Stimulated activated naive B cell treated with anti-CD40 and anti-IgM and Interleukin-4, amounts not matched to agents 10 μg/mL and 1 μg/mL and 100 μg/mL, for 72 hours (primary cell): ENCODE measurements around the gene EZR.
A peak's percentile ranks its signal among the peaks of the same experiment; 100 is the strongest.

Experiments used
- ATAC-seq, 2 donors: fragments of 150-1000 bp; cut with Tn5 transposase; replicated peaks; 2 replicates each; pipeline ENCODE4 v1.10.0; 2021; ENCODE audit warnings: moderate library complexity in 1 of 2
- DNase-seq: peaks from one replicate; pipeline ENCODE4 v3.0.0; 2021
- H3K27ac Mint-ChIP-seq: one replicate; pipeline ENCODE4 v1.8.0; 2022; ENCODE audit warnings: mild to moderate bottlenecking, mixed read lengths
- H3K27me3 Mint-ChIP-seq, 2 donors: one replicate each; pipeline ENCODE4 v1.8.0; 2022; ENCODE audit warnings: mixed read lengths in 2 of 2
- H3K36me3 Mint-ChIP-seq, 2 donors: one replicate each; pipeline ENCODE4 v1.8.0; 2022; ENCODE audit warnings: mixed read lengths in 2 of 2, mild to moderate bottlenecking in 1 of 2
- H3K4me1 Mint-ChIP-seq, 2 donors: one replicate each; pipeline ENCODE4 v1.8.0; 2022; ENCODE audit warnings: mixed read lengths in 2 of 2, mild to moderate bottlenecking in 1 of 2
- H3K4me3 Mint-ChIP-seq, 2 donors: one replicate each; pipeline ENCODE4 v1.8.0; 2022; ENCODE audit warnings: mild to moderate bottlenecking in 2 of 2, mixed read lengths in 2 of 2, moderate library complexity in 1 of 2
- H3K9me3 Mint-ChIP-seq, 2 donors: one replicate each; pipeline ENCODE4 v1.8.0; 2022; ENCODE audit warnings: mixed read lengths in 2 of 2, mild to moderate bottlenecking in 1 of 2

The EZR gene

DNA sequence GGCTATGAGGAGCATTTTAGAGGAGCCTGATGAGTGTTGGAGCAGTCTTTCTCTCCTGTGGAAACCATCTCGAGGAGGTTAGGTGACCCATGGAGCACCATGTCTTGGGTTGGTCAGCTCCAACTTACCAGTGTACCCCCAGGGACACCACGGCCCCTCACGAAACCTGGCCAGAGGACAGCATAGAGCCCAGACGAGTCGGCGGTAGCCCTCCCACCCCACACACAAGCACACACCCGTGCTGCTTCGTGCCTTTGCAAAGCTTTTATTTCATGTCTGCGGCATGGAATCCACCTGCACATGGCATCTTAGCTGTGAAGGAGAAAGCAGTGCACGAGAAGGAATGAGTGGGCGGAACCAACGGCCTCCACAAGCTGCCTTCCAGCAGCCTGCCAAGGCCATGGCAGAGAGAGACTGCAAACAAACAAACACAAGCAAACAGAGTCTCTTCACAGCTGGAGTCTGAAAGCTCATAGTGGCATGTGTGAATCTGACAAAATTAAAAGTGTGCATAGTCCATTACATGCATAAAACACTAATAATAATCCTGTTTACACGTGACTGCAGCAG lies 53.6 kb downstream of the EZR start:
- no peak for ATAC-seq
- peaks cover 19 to 27% of the 10 kb centered on the region in 2 donors for H3K4me1 Mint-ChIP-seq
- no peaks in the 10 kb centered on the region for H3K9me3 Mint-ChIP-seq
- peaks cover 50 to 71% of the 10 kb centered on the region in 2 donors for H3K36me3 Mint-ChIP-seq
- H3K27me3 Mint-ChIP-seq = no peaks in the 10 kb centered on the region
- no peak for DNase-seq
- no peak overlapping the region for H3K4me3 Mint-ChIP-seq
- H3K27ac Mint-ChIP-seq = peak overlapping the region; percentile 85

DNA sequence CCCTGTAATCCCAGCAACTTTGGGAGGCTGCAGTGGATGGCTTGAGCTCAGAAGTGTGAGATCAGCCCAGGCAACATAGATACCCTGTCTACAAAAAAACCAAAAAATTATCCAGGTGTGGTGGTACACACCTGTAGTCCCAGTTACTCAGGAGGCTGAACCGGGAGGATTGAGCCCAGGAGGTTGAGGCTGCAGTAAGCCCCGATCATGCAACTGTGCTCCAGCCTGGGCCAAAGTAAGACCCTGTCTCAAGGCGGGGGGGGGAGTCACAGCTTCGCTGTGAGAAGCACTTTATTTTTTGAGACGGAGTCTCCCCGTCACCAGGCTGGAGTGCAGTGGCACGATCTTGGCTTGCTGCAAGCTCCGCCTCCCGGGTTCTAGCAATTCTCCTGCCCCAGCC lies 54.2 kb downstream of the EZR start:
- Mint-ChIP-seq H3K36me3 (peaks cover 46 to 65% of the 10 kb centered on the region in 2 donors), H3K9me3 (no peaks in the 10 kb centered on the region), H3K4me3 (no peak overlapping the region), H3K27me3 (no peaks in the 10 kb centered on the region), H3K4me1 (peaks cover 18 to 25% of the 10 kb centered on the region in 2 donors), H3K27ac (peak overlapping the region; percentile 85)
- no peak for ATAC-seq
- DNase-seq = no peak

DNA sequence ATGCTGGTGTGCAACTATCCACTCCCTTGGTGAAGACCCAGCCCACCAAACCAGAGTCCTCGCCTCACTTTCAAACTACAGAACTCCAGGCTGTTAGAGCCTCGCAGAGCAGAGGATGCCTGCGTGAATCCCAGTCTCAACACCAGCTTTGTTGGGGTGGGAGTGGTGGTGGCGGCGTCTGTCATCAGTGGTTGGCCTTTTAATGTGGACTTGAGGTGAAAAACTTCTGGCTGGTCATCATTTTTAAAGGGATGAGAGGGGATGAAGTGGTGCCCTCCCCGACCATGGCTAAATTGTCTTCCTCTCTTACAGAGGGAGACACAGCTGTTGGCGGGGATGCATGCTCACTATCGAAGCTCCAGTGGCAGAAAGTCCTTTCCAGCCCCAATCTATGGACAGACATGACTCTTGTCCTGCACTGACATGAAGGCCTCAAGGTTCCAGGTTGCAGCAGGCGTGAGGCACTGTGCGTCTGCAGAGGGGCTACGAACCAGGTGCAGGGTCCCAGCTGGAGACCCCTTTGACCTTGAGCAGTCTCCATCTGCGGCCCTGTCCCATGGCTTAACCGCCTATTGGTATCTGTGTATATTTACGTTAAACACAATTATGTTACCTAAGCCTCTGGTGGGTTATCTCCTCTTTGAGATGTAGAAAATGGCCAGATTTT lies 54.9 kb downstream of the EZR start:
- peak overlapping the region; percentile 85 for H3K27ac Mint-ChIP-seq
- H3K36me3 Mint-ChIP-seq = peaks cover 40 to 61% of the 10 kb centered on the region in 2 donors
- ATAC-seq = peak in 1 of 2 donors; percentile 2

GRCh38 chr6:158763434-158764182 lies 55.6 kb downstream of the EZR start:
- Mint-ChIP-seq H3K27ac (peak overlapping the region; percentile 87), H3K27me3 (no peaks in the 10 kb centered on the region), H3K4me3 (no peak overlapping the region), H3K9me3 (no peaks in the 10 kb centered on the region), H3K36me3 (peaks cover 36 to 60% of the 10 kb centered on the region in 2 donors), H3K4me1 (peaks cover 10 to 17% of the 10 kb centered on the region in 2 donors)
- ATAC-seq = peak in 1 of 2 donors; percentile 7
- DNase-seq = no peak

More for the DNA sequence above, 54.9 kb downstream of the EZR start:
- H3K4me3 Mint-ChIP-seq = no peak overlapping the region
- DNase-seq = no peak
- no peaks in the 10 kb centered on the region for H3K27me3 Mint-ChIP-seq
- H3K4me1 Mint-ChIP-seq = peaks cover 11 to 19% of the 10 kb centered on the region in 2 donors
- H3K9me3 Mint-ChIP-seq = no peaks in the 10 kb centered on the region

GRCh38 chr6:158762787-158763433 lies 56.3 kb downstream of the EZR start:
- DNase-seq (no peak), ATAC-seq (peak in 1 of 2 donors; percentile 5)
- Mint-ChIP-seq H3K4me3 (no peak overlapping the region), H3K27ac (peak overlapping the region; percentile 87), H3K36me3 (peaks cover 31 to 55% of the 10 kb centered on the region in 2 donors), H3K4me1 (peaks cover 5 to 15% of the 10 kb centered on the region in 2 donors), H3K9me3 (no peaks in the 10 kb centered on the region), H3K27me3 (no peaks in the 10 kb centered on the region)

DNA sequence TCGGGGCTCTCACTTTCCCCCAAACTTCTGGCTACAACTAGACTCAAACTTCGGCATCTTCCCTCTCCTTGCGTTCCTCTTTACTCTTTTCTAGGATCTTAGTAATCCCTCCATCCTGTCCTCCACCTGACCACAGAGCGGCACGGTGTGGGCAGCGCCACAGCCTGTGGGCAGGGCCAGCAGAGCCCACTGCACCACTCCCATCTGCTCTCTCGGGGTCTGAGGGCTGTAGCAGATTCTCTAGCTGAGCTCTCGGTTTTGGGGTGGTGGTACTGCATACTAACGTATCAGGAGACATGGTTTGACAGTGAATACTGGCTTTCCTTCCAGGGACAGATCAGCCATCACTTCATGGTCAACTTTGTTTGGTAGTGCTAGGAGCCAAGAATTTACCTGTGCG lies 57.4 kb downstream of the EZR start:
- peak overlapping the region; percentile 1 to 54 for H3K4me3 Mint-ChIP-seq
- H3K27me3 Mint-ChIP-seq = no peaks in the 10 kb centered on the region
- ATAC-seq (no peak), DNase-seq (no peak)
- H3K9me3 Mint-ChIP-seq = no peaks in the 10 kb centered on the region
- H3K4me1 Mint-ChIP-seq = peaks cover 0 to 12% of the 10 kb centered on the region in 2 donors
- H3K36me3 Mint-ChIP-seq = peaks cover 21 to 49% of the 10 kb centered on the region in 2 donors
- H3K27ac Mint-ChIP-seq = peak overlapping the region; percentile 87

DNA sequence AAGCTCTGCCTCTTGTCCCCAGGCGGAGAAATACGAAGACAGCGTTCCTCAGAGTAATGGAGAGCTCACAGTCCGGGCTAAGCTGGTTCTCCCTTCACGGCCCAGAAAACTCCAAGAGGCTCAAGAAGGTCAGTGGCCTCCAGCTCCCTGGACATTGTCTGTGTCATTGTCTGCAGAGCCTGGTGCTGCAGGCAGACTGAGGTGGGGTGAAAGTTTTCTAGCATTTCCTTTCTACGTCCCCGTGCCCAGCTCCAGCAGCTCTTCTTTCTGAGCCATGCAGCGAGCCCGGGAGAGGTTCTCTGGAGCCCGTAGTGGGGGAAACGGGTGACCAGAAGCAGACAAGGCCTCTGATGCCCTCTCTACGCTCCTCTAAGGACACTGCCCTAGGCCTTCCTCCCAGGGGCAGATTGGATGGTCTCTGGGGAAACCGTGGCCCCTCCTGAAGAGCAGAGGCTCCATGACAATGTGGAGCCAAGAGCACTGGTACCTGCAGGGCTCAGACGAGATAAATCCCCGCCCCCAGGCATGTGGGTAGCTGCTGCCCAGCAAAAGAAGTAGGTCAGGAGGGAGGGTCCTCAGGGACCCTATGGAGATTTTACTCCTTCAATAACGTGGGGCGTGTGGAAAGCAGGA lies 58.4 kb downstream of the EZR start:
- DNase-seq (no peak), ATAC-seq (no peak)
- Mint-ChIP-seq H3K9me3 (no peaks in the 10 kb centered on the region), H3K4me1 (peaks cover 0 to 12% of the 10 kb centered on the region in 2 donors), H3K4me3 (no peak overlapping the region), H3K27ac (peak overlapping the region; percentile 75), H3K27me3 (no peaks in the 10 kb centered on the region), H3K36me3 (peaks cover 16 to 42% of the 10 kb centered on the region in 2 donors)

DNA sequence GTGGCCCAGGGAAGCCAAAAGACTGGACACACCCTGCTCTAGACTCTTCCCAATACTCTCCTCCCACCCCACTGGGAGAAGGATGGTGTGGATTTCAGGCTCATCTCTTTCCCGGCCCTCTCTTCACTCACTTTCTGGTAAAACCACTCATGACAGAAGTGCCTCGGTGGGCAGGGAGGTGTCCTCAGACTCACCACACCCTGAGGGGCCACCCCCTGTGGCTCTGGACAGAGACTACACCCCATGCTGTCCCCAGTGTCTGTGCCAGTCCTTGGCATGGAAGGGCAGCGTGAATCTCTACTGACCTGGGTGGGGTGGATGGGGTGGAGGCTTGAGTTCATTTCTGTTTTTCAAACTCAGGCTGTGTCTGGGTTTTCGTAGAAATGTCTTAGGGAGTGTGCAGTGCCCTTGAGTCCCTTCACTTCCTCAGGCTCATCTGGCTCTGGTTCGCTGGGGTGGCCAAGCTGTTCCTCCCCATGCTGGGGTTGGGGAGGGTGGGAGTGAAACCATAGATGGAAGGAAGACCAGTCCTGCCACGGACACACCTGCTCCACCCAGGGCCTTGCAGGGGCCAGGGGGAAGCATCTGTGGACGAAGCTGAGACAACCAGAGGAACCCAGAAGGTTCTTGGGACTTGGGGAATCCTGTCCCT lies 59.1 kb downstream of the EZR start:
- Mint-ChIP-seq H3K4me3 (no peak overlapping the region), H3K27me3 (no peaks in the 10 kb centered on the region), H3K36me3 (peaks cover 11 to 41% of the 10 kb centered on the region in 2 donors), H3K9me3 (no peaks in the 10 kb centered on the region), H3K27ac (peak overlapping the region; percentile 86), H3K4me1 (peaks cover 5 to 14% of the 10 kb centered on the region in 2 donors)
- no peak for ATAC-seq
- no peak for DNase-seq

- no peaks in the 10 kb centered on the region for H3K27me3 Mint-ChIP-seq
- peaks cover 5 to 41% of the 10 kb centered on the region in 2 donors for H3K36me3 Mint-ChIP-seq
- H3K27ac Mint-ChIP-seq = peak overlapping the region; percentile 70
- H3K4me3 Mint-ChIP-seq = no peak overlapping the region
- peaks cover 7 to 18% of the 10 kb centered on the region in 2 donors for H3K4me1 Mint-ChIP-seq
- H3K9me3 Mint-ChIP-seq = no peaks in the 10 kb centered on the region
- ATAC-seq = peak in 1 of 2 donors; percentile 25
- DNase-seq = no peak
Measured at GRCh38 chr6:158758941-158759479, 60.2 kb downstream of the EZR start.

DNA sequence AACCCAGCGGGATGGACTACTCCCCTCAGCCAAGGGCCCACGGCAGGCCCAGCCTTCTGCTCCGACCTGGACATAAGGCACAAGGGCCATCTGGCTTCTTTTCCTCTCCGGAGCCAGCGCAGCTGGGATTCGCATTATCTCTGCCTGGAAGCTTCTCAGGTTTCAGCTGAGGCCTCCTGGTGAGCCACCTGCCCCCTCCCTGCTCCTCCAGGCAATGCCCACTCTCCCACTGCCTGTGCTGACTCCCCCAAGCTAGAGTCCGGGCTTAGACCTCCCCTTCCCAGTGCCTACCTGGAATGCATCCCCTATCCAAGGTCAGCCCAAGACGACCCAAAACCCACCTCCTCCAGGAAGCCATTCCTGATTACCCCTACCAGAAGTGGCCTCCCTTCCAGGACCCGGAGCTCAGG lies 60.7 kb downstream of the EZR start:
- H3K36me3 Mint-ChIP-seq = peaks cover 5 to 38% of the 10 kb centered on the region in 2 donors
- H3K27ac Mint-ChIP-seq = no peak overlapping the region
- H3K4me3 Mint-ChIP-seq = no peak overlapping the region
- DNase-seq (no peak), ATAC-seq (no peak)
- no peaks in the 10 kb centered on the region for H3K9me3 Mint-ChIP-seq
- H3K27me3 Mint-ChIP-seq = no peaks in the 10 kb centered on the region
- peaks cover 7 to 16% of the 10 kb centered on the region in 2 donors for H3K4me1 Mint-ChIP-seq

DNA sequence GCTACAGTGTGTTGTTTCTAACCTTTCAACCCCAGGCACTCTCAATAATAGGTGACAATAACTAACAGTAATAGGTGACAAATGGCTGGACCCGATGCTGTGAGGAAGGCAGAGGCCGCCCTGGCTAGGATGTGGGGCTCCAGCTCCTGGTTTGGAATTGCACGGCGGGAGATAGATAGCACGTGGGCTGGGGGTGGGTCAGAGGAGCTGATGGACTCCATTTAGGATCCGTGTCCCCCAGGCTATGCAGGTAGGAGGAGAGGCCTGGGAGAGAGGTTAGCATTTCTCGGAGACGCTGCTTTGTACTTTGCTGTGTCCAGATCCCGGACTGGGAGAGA lies 61.4 kb downstream of the EZR start:
- peaks cover 4 to 35% of the 10 kb centered on the region in 2 donors for H3K36me3 Mint-ChIP-seq
- no peak for DNase-seq
- H3K27me3 Mint-ChIP-seq = no peaks in the 10 kb centered on the region
- no peak overlapping the region for H3K27ac Mint-ChIP-seq
- H3K9me3 Mint-ChIP-seq = no peaks in the 10 kb centered on the region
- peaks cover 10 to 14% of the 10 kb centered on the region in 2 donors for H3K4me1 Mint-ChIP-seq
- H3K4me3 Mint-ChIP-seq = no peak overlapping the region
- no peak for ATAC-seq

GRCh38 chr6:158756977-158757752 lies 62.0 kb downstream of the EZR start:
- no peak overlapping the region for H3K4me3 Mint-ChIP-seq
- H3K9me3 Mint-ChIP-seq = no peaks in the 10 kb centered on the region

GRCh38 chr6:158756126-158756525 lies 63.0 kb downstream of the EZR start:
- H3K27me3 Mint-ChIP-seq = no peaks in the 10 kb centered on the region

More at GRCh38 chr6:158756977-158757752, 62.0 kb downstream of the EZR start:
- Mint-ChIP-seq H3K27ac (no peak overlapping the region), H3K4me1 (peaks cover 16 to 17% of the 10 kb centered on the region in 2 donors), H3K36me3 (peaks cover 0 to 29% of the 10 kb centered on the region in 2 donors), H3K27me3 (no peaks in the 10 kb centered on the region)
- ATAC-seq (no peak), DNase-seq (no peak)

More at GRCh38 chr6:158756126-158756525, 63.0 kb downstream of the EZR start:
- ATAC-seq = no peak
- DNase-seq = no peak
- peaks cover 11 to 16% of the 10 kb centered on the region in 2 donors for H3K4me1 Mint-ChIP-seq
- H3K9me3 Mint-ChIP-seq = no peaks in the 10 kb centered on the region
- peaks cover 0 to 26% of the 10 kb centered on the region in 2 donors for H3K36me3 Mint-ChIP-seq
- no peak overlapping the region for H3K4me3 Mint-ChIP-seq
- H3K27ac Mint-ChIP-seq = no peak overlapping the region
